ENCODE data around the gene OR52N5. TPM values are rescaled to one million over a fixed set of nuclear protein-coding genes. Genes with fewer than 3 reads are reported as not detected.

OR52N5 gene
- total and polyA plus RNA-seq, 9 of the 15 experiments (the other 6 are each of a cell fraction or from before 2014, with no cell fraction given): not detected

GRCh38 chr11:5809905-5810795, 27.0 kb upstream of the OR52N5 start (continued):
- TF ChIP-seq ELK1 (CRISPR knock-in tag; IDR thresholded peaks at IDR 0.05) (no peak), CEBPG (CRISPR knock-in tag; IDR thresholded peaks at IDR 0.05) (no peak), CEBPG (tag; conservative IDR thresholded peaks at IDR 0.05 in 1 of 2, IDR thresholded peaks at IDR 0.05 in 1 of 2) (no peak), POLR2A (conservative IDR thresholded peaks at IDR 0.05) (no peak), ZFP30 (CRISPR knock-in tag; IDR thresholded peaks at IDR 0.05; ENCODE audit: borderline replicate concordance) (no peak), JUND (IDR thresholded peaks at IDR 0.05; ENCODE audit: borderline replicate concordance, low read depth, low read length) (0 out of 2 replicates have a peak, but pooled peaks have one; percentile 11), JUND (tag; IDR thresholded peaks at IDR 0.05; ENCODE audit: borderline replicate concordance, low read depth, low read length) (no peak; the same call in 2 of the 3 replicates), GTF2E2 (tag; IDR thresholded peaks at IDR 0.05) (no peak), WHSC1 (IDR thresholded peaks at IDR 0.05; ENCODE audit: low read length) (no peak), GATA2 (CRISPR knock-in tag; IDR thresholded peaks at IDR 0.05) (peak; percentile 56), JUNB (CRISPR knock-in tag; conservative IDR thresholded peaks at IDR 0.05) (no peak), STAT5B (CRISPR knock-in tag; IDR thresholded peaks at IDR 0.05) (no peak), CBX1 (IDR thresholded peaks at IDR 0.05; ENCODE audit: low read depth) (no peak), ZNF124 (CRISPR knock-in tag; IDR thresholded peaks at IDR 0.05) (no peak), SREBF1 (IDR thresholded peaks at IDR 0.05; ENCODE audit: borderline replicate concordance, low read depth, low read length) (no peak), ZBTB9 (CRISPR knock-in tag; IDR thresholded peaks at IDR 0.05) (no peak), FOXA1 (IDR thresholded peaks at IDR 0.05; ENCODE audit: borderline replicate concordance) (no peak), CTCFL (IDR thresholded peaks at IDR 0.05; ENCODE audit: borderline replicate concordance, insufficient read depth, low read depth, low read length, poor library complexity, severe bottlenecking) (no peak), EHMT2 (IDR thresholded peaks at IDR 0.05) (peak; percentile 85), ZBTB33 (CRISPR knock-in tag; IDR thresholded peaks at IDR 0.05) (no peak), ZNF655 (CRISPR knock-in tag; IDR thresholded peaks at IDR 0.05) (no peak)

Measured in K562 (cell line).